CD4-positive, alpha-beta T cell treated with Interleukin-4 for 1 hour (primary cell): ENCODE data around the gene ZIC3.

Source experiments
- DNase-seq, 2 donors: peaks; one replicate each; pipeline ENCODE4 v3.0.0-alpha.2; 2020 to 2022

Gene ZIC3

GRCh38 chrX:137574102-137574783 lies 8.3 kb downstream of the ZIC3 start:
- no peak for DNase-seq

- no peak for DNase-seq
Measured at GRCh38 chrX:137574784-137575293, 8.9 kb downstream of the ZIC3 start.

DNA sequence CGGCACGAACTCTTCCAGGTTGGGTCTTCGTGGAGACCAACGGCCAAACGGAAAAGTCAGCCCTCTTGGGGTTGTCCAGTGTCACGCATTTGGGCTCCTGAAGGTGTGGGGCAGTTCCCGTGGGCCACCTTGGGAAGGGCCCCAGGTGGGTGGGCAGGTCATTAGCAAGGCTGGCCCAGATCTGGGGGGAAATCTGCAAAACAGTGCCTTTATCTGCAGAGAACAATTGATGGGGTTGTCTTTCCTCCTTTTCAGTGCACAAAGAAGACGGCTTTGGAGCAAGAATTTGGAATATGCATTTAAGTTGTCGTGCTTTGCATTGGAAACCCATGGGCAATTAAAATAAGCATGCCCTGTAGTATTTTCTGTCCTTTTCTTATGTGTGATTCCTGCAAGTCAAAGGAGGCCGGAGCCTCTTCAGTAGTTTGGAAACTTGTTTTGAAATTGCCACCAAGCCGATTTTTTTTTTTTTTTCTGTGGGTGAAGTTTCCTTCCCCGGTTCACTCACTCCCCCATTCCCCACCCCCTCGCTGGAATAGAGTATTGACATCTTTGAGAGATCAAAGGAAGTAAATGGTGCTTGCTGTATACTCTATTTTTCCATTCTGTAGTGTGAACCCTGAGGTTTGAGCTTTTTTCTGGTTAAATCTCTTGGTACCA lies 9.8 kb downstream of the ZIC3 start:
- no peak for DNase-seq

DNA sequence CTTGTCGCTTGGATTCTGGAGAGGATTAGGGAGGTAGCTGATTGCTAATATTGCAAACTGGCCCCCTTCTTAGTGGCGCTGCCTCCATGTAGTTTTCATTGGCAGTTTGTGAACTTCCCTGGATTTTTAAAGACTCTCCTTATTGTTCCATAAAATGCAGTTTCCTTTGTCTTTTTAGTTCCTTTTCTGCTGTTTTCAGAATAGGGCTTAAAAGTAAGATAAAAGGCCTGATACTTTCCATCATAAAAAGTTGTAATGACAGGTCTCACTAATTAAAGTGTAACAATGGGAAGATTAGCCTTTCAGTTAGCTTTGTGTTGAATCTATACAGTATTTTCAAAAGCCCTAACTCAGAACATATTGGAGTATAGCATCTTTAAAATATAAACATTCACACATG lies 21.2 kb downstream of the ZIC3 start:
- no peak for DNase-seq

- no peak for DNase-seq
Measured at GRCh38 chrX:137600769-137601168, 34.8 kb downstream of the ZIC3 start.
